OCI-LY7 (cell line): ENCODE data around the gene SRGAP1. TPM values are rescaled to one million over a fixed set of nuclear protein-coding genes. Genes with fewer than 3 reads are reported as not detected.

Experiments
- BruUV-seq: library from RNA; stranded (reverse); fragments of 400-500 nt; replicated peaks from 2 replicates; lab custom pipeline; 2021; lab: Mats Ljungman, UMichigan
- CTCF ChIA-PET: fragments of 300-600 bp; sonication (Branson Sonifier 250); formaldehyde crosslinking; loops from one replicate; lab custom pipeline; 2022; ENCODE audit warnings: antibody characterized with exemption; ENCODE audit not compliant: unreplicated experiment; lab: Charles Lee
- POLR2A ChIA-PET: fragments of 300-600 bp; sonication (Branson Sonifier 250); formaldehyde crosslinking; loops from one replicate; lab custom pipeline; 2022; ENCODE audit warnings: antibody characterized with exemption; lab: Charles Lee
- DNase-seq: peaks from one replicate; pipeline ENCODE4 v3.0.0-alpha.2; 2015; ENCODE audit warnings: low spot score
- H2AFZ ChIP-seq: fragments of 200-600 bp; sonication (generic), shearing (Covaris generic); 2 replicates; pipeline ENCODE4 v1.6.1; 2014; ENCODE audit warnings: mild to moderate bottlenecking, antibody characterized with exemption, low read length, moderate library complexity
- H3K27ac ChIP-seq: fragments of 200-600 bp; sonication (generic); 2 replicates; pipeline ENCODE4 v1.5.1; 2014; ENCODE audit warnings: mixed run types, low read depth, mild to moderate bottlenecking, moderate library complexity, low read length, inconsistent platforms; ENCODE audit not compliant: poor library complexity, severe bottlenecking
- H3K36me3 ChIP-seq: fragments of 200-600 bp; sonication (generic); 2 replicates; pipeline ENCODE4 v1.6.1; 2014; ENCODE audit warnings: mild to moderate bottlenecking, antibody characterized with exemption, low read length, moderate library complexity, mixed read lengths; ENCODE audit not compliant: insufficient read depth
- H3K4me1 ChIP-seq: fragments of 200-600 bp; sonication (generic); 2 replicates; pipeline ENCODE4 v1.5.1; 2014; ENCODE audit warnings: mild to moderate bottlenecking, low read length; ENCODE audit not compliant: insufficient read depth, poor library complexity, severe bottlenecking
- H3K4me2 ChIP-seq: fragments of 200-600 bp; sonication (generic); 2 replicates; pipeline ENCODE4 v1.6.1; 2014; ENCODE audit warnings: mild to moderate bottlenecking, low read length
- H3K4me3 ChIP-seq: fragments of 200-600 bp; sonication (generic); 2 replicates; pipeline ENCODE4 v1.5.1; 2014; ENCODE audit warnings: mild to moderate bottlenecking, low read depth, low read length; ENCODE audit not compliant: poor library complexity, severe bottlenecking
- H3K79me2 ChIP-seq: fragments of 200-600 bp; sonication (generic); 2 replicates; pipeline ENCODE4 v1.6.1; 2016; ENCODE audit warnings: low read depth, mild to moderate bottlenecking, low read length, moderate library complexity, mixed read lengths; ENCODE audit not compliant: insufficient read depth
- H3K9me2 ChIP-seq: fragments of 200-600 bp; sonication (generic); 2 replicates; pipeline ENCODE4 v1.6.1; 2016; ENCODE audit warnings: mild to moderate bottlenecking, low read length, mixed read lengths; ENCODE audit not compliant: insufficient read depth
- H3K9me3 ChIP-seq: fragments of 200-600 bp; sonication (generic); 2 replicates; pipeline ENCODE4 v1.6.1; 2014; ENCODE audit warnings: mild to moderate bottlenecking, mixed run types, low read length, mixed read lengths
- H4K20me1 ChIP-seq: fragments of 200-600 bp; sonication (generic); 2 replicates; pipeline ENCODE4 v1.6.1; 2014; ENCODE audit warnings: mild to moderate bottlenecking, antibody characterized with exemption, low read length, moderate library complexity, mixed read lengths; ENCODE audit not compliant: insufficient read depth
- EZH2phosphoT487 ChIP-seq: fragments of 200-600 bp; sonication (generic); IDR thresholded peaks from 2 replicates; pipeline ENCODE4 v1.6.1; 2018; ENCODE audit warnings: low read depth, borderline replicate concordance, mild to moderate bottlenecking, mixed run types, antibody characterized with exemption, low read length, moderate library complexity, mixed read lengths
- intact Hi-C: fragments of 100-400 bp; cut with micrococcal nuclease; formaldehyde crosslinking; loops from one replicate; pipeline ENCODE4 v1.10.0; 2022; ENCODE audit not compliant: unreplicated experiment
- total RNA-seq, 2 experiments: library from RNA; depleted of rRNA in 1 of 2; stranded (reverse); fragments of >200 nt in 1 of 2; shearing (Covaris generic) in 1 of 2; gene quantifications; 2 replicates each; pipeline ENCODE4 v1.2.3, GENCODE V29; 2014 to 2022
- TF ChIP-seq, protein P1 (sequence below): fragments of 200-600 bp; sonication (generic); conservative IDR thresholded peaks from 2 replicates; pipeline ENCODE4 v1.5.1; 2014; ENCODE audit warnings: mild to moderate bottlenecking, antibody characterized with exemption, low read length, moderate library complexity, mixed read lengths

Gene SRGAP1
- total RNA-seq, 2 experiments from 2014 or later, result 0.06 TPM; not detected in 1

GRCh38 chr12:63981343-63981742, 136.8 kb downstream of the SRGAP1 start:
- no peak overlapping the region for H3K4me3 ChIP-seq
- no peaks in the 10 kb centered on the region for H3K79me2 ChIP-seq
- no peak overlapping the region for H2AFZ ChIP-seq
- no peaks in the 10 kb centered on the region for H3K36me3 ChIP-seq
- no peak overlapping the region for H3K27ac ChIP-seq
- intact Hi-C loops, result no loop called here
- H3K4me2 ChIP-seq, result no peak overlapping the region
- no TSS peak for BruUV-seq
- POLR2A ChIA-PET, result interaction anchor here (1.4 kb wide), 1 partner anchor 9 kb away, joined by 4 read pairs; no protein-coding TSS in a partner anchor
- H4K20me1 ChIP-seq, result no peaks in the 10 kb centered on the region
- H3K9me3 ChIP-seq, result no peaks in the 10 kb centered on the region
- no peaks in the 10 kb centered on the region for H3K9me2 ChIP-seq
- CTCF ChIA-PET, result no interaction called here
- no peak for DNase-seq
- H3K4me1 ChIP-seq, result no peaks in the 10 kb centered on the region
- TF ChIP-seq, protein P1, sequence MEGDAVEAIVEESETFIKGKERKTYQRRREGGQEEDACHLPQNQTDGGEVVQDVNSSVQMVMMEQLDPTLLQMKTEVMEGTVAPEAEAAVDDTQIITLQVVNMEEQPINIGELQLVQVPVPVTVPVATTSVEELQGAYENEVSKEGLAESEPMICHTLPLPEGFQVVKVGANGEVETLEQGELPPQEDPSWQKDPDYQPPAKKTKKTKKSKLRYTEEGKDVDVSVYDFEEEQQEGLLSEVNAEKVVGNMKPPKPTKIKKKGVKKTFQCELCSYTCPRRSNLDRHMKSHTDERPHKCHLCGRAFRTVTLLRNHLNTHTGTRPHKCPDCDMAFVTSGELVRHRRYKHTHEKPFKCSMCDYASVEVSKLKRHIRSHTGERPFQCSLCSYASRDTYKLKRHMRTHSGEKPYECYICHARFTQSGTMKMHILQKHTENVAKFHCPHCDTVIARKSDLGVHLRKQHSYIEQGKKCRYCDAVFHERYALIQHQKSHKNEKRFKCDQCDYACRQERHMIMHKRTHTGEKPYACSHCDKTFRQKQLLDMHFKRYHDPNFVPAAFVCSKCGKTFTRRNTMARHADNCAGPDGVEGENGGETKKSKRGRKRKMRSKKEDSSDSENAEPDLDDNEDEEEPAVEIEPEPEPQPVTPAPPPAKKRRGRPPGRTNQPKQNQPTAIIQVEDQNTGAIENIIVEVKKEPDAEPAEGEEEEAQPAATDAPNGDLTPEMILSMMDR, result no peak
- TF ChIP-seq EZH2phosphoT487, result no peak

- H3K9me3 ChIP-seq, result no peaks in the 10 kb centered on the region
- H3K27ac ChIP-seq, result no peak overlapping the region
- BruUV-seq, result no TSS peak
- H3K36me3 ChIP-seq, result no peaks in the 10 kb centered on the region
- no peaks in the 10 kb centered on the region for H3K9me2 ChIP-seq
- CTCF ChIA-PET, result no interaction called here
- DNase-seq, result no peak
- H3K79me2 ChIP-seq, result no peaks in the 10 kb centered on the region
- no peaks in the 10 kb centered on the region for H4K20me1 ChIP-seq
- TF ChIP-seq, protein P1, result no peak
- no peak for TF ChIP-seq EZH2phosphoT487
- intact Hi-C loops, result no loop called here
- POLR2A ChIA-PET, result interaction anchor here (0.8 to 1.4 kb wide), 4 partner anchors 10 to 18 kb away, joined by 3 to 5 read pairs (median 3); no protein-coding TSS in a partner anchor
- H3K4me2 ChIP-seq, result no peak overlapping the region
- no peak overlapping the region for H2AFZ ChIP-seq
- no peak overlapping the region for H3K4me3 ChIP-seq
- no peaks in the 10 kb centered on the region for H3K4me1 ChIP-seq
Observed at GRCh38 chr12:63982604-63983295, 138.2 kb downstream of the SRGAP1 start.

- ChIA-PET CTCF (no interaction called here), POLR2A (no interaction called here)
- intact Hi-C loops, result no loop called here
- no peak for TF ChIP-seq EZH2phosphoT487
- TF ChIP-seq, protein P1, result no peak
- Histone ChIP-seq H2AFZ (no peak overlapping the region), H3K27ac (no peak overlapping the region), H3K79me2 (no peaks in the 10 kb centered on the region), H4K20me1 (no peaks in the 10 kb centered on the region), H3K4me2 (no peak overlapping the region), H3K4me1 (no peaks in the 10 kb centered on the region), H3K4me3 (no peak overlapping the region), H3K9me3 (no peaks in the 10 kb centered on the region), H3K36me3 (no peaks in the 10 kb centered on the region), H3K9me2 (no peaks in the 10 kb centered on the region)
- no TSS peak for BruUV-seq
- no peak for DNase-seq
Observed at GRCh38 chr12:63985456-63985855, 141.0 kb downstream of the SRGAP1 start.
